NOMO-1 treated with DMSO at 0.1 percent for 48 hours (cell line): ENCODE results near the gene C18orf63.
"Not testable (repeated sequence)": the region's sequence is repeated elsewhere in the genome, so short reads cannot be mapped to it uniquely, and the experiment has no call there.

Experiments used
- DNase-seq: peaks from one replicate; lab custom pipeline; 2025; ENCODE audit not compliant: unreplicated experiment; lab: John Stamatoyannopoulos, UW

Gene C18orf63

GRCh38 chr18:74286106-74286855, 29.4 kb upstream of the C18orf63 start:
- DNase-seq, result no peak

DNA sequence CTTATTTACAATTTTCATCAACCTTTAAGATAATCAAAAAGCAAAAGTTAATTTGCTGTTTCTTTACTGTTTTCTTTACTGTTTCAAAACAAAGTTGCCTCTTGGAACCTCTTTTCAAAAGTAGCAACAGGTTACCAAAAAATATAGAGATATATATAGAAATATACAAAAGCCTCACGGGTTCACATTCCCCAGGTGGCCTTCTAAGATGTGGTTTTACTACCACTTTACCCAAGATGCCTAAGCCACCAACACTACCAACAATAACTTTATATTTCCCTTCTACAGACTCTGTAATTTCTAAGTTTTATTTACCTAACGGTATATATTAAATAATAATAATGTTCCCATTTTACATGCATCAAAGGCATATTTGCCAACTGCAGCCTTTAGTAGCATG, 28.8 kb upstream of the C18orf63 start:
- DNase-seq, result no peak

GRCh38 chr18:74288041-74288440, 27.6 kb upstream of the C18orf63 start:
- DNase-seq, result no peak

DNA sequence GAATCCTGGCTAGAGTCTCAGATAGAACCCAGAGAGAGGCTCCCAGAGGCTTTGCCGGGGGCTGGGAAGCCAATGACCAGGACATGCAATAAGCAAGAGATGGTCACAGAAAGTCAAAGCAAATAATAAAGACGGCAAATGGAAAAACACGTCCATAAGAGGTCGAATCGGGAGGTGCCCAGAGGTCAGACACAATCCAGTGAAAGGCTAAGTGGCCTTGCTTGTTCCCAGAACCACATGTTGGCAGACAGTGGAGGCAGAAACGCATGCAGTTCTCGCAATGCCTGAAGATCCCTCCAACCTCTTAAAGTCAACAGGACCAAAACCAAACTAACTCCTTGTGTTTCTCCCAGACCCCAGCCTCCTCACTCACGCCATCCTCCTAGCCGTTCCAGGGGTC, 26.9 kb upstream of the C18orf63 start:
- DNase-seq, result no peak

DNA sequence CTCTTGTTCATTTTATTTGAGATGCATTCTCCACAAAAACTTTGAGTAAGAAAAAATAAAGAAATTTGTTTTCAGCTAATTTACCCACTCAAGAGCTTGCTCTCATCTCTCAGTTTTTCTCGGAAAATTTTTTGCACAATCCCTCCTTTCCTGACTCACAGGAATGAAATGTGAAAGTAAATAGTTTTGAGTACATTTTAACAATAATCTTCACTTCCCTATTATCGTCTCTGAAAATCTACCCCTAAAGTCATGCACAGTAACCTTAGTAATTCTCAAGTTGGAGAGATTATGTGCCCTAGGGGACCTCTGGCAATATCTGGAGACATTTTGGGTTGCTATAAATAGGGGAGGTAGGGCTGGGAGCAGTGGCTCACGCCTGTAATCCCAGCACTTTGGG, 26.5 kb upstream of the C18orf63 start:
- DNase-seq, result peak; percentile 25

DNA sequence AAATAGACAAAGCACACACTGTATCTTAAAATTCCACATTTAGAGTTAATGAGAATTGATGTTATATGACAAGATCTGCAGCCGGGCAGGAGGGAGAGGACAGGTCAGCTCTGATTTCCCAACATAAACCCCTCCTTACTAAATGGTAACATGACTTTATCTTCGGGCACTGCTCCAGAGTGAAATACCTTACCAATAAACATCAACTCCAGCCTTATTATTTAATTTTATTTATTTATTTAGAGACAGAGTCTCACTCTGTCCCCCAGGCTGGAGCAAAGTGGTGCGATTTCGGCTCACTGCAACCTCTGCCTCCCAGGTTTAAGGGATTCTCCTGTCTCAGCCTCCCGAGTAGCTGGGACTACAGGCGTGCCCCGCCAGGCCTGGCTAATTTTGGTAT, 25.6 kb upstream of the C18orf63 start:
- no peak for DNase-seq

DNA sequence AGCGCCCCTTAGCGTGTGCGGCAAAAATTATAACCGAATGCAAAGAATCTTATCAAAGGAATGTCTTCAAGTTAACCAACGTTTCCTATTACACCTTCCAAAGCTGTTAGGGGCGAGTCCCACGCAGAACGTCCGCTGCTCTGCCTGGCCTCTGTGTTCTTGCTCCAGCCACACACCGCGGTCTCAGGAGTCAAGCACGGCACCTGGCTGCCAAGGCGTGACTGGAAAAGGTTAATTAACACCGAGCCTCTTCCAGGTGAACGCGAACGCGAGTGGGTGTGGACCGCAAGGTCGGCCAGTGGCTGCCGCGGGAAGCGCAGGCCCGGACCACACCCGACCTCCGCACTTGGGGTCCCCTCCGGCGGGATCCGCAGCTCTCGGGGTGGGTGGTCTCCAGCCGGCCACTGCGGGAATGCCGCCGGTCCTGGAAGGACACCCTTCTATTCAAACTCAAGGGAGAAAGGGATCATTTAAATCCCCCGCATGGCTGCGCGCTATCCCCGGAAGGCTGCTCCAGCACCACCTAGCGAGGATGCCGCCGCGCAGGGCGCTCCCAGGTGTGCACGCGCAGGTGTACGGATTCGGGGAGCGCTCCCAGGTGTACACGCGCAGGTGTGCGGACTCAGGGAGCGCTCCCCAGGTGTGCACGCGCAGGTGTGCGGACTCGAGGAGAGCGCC, 24.7 kb upstream of the C18orf63 start:
- no peak for DNase-seq

DNA sequence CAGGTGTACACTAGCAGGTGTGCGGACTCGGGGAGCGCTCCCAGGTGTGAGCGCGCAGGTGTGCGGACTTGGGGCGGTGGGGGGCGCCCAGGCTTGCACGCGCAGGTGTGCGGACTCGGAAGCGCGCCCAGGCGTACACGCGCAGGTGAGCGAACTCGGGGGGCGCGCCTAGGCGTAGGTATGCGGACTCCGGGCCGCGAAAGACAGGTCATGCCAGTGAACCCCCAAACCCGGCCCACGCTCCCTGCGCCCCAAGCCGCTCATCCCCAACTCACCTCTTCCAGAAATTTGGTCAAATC, 24.2 kb upstream of the C18orf63 start:
- DNase-seq, result no peak

DNA sequence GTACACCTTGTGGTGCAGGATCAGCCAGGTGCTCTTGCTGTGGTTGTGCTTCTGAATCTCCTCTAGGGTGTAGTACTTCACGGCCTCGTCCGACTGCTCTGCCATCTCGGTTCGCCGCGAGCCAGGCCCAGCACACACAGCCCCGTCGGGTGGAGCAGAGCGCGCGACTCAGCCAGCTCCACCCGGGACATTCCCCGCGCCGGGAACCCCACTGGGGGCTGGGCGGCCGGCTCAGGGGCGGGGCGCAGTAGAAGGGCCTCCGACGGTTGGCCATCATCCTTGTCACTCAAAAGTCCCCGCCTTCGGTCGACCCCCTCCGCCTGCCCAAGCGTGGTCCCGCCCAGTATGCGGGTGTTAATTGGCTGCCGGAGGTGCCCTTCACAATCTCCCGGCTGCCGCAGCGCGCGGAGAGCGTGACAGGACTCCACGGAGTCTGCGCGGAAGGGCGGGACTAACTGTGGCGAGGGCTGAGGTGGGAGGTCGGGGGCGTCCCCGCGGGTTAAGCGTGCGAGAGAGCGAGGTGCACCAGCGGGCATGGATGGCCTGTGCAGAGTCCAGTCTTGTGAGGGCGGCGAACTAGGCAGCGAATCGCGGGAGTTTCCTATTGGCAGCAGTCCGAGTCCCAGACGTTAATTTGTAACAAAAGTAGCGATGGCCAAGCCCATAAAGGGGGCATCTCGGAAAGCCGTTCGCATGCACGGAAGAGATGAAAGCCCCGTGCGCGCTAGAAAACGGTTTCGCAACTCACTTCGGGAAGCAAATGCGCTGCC, 23.7 kb upstream of the C18orf63 start, which contains the start of gene CYB5A:
Gene CYB5A (minus strand): TSS at position 193 of the 770 bp plus-strand sequence. CDS start 88 bp downstream, at position 105.
- peak; percentile 90 for DNase-seq

GRCh38 chr18:74292541-74292858, 23.1 kb upstream of the C18orf63 start:
- DNase-seq, result no peak

DNA sequence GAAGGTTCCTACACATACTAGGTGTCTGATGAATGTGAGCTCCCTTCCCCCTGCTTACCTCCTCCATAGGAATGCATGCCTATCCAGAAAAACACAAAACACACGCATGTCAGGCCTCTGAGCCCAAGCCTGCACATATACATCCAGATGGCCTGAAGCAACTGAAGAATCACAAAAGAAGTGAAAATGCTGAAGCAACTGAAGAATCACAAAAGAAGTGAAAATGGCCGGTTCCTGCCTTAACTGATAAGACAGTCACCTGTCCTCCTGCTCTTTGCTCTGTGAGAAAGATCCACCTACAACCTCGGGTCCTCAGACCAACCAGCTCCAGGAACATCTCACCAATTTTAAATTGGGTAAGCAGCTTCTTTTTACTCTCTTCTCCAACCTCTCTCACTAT, 22.7 kb upstream of the C18orf63 start:
- DNase-seq, result not testable (repeated sequence)

DNA sequence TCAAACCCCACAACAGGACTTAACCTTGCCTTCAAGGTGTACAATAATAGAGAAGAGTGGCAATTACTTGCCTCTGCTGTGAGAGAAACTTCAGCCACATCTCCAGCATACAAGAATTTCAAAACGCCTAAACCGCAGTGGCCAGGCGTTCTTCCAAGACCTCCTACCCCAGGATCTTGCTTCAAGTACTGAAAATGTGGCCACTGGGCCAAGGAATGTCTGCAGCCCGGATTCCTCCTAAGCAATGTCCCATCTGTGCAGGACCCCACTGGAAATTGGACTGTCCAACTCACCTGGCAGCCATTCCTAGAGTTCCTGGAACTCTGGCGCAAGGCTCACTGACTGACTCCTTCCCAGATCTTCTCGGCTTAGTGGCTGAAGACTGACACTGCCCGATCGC, 21.1 kb upstream of the C18orf63 start:
- DNase-seq, result no peak

DNA sequence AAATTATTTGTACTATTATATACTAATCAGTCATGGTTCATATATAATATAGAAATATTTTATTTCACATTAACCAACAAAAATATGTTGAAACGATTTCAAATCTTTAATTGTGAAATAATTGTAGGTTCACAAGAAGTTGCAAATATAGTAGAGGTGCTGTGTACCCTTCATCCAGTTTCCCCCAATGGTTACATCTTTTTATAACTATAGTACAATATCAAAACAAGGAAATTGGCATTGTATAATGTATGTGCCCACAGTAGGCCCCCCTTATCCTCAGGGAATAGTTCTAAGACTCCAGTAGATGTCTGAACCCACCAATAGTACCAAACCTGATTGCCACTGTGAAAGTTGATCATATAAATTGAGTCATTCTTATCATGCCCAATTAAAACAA, 16.5 kb upstream of the C18orf63 start:
- no peak for DNase-seq

DNA sequence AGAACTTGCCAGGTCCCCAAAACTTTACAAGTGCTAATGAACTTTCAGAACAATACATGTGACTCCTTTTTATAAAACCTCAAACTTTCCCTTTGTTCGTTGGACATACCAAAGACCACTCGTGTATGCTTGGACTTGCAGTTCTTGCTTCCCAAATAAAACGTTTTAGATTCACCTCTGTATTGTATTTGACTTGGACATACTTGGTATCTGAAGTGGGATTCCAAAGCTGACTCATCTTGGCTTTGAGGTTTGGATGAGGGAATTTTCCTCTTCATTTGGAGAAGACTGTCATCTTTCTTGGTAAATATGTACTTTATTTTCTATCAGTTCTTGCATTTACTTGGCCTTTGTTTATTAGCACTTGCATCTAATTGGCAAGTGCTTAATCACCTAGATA, 15.9 kb upstream of the C18orf63 start:
- DNase-seq, result no peak

- DNase-seq, result no peak
These were observed 12.3 kb upstream of the C18orf63 start for GRCh38 chr18:74303306-74303705.

DNA sequence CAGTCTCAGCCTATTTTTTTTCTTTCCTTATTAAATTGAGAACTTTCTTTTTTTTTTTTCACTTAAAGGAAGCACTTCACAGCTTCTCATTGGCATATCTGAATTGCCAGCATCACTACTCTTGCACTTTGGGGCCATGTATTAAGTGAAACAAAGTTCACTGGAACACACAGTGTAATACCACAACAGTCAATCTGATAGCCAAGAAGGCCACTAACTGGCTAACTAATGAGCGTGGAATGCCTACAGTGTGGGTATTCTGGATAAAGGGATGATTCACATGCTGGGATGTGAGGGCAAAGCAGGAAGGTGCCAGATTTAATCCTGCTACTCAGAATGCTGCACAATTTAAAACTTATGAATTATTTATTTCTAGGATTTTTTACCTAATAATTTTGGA, 11.7 kb upstream of the C18orf63 start:
- DNase-seq, result no peak

DNA sequence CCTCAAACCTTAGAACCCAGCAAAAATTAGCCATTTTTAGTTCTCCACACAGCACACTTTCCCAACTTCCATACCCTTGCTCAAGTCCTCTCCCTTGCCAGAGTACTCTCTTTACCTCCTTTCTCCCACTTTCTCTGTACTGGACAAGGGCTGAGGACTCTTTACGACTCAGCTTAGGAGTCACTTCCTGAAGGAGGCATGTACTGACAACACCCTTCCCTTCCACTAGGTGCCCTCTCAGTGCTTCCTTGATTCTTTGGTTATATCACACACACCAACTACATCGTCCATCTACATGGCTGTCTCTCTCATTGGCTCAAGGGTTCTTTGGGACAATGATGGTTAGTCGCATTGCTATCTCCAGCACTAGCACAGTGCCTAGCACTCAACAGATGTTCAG, 5.2 kb upstream of the C18orf63 start:
- peak; percentile 57 for DNase-seq

DNA sequence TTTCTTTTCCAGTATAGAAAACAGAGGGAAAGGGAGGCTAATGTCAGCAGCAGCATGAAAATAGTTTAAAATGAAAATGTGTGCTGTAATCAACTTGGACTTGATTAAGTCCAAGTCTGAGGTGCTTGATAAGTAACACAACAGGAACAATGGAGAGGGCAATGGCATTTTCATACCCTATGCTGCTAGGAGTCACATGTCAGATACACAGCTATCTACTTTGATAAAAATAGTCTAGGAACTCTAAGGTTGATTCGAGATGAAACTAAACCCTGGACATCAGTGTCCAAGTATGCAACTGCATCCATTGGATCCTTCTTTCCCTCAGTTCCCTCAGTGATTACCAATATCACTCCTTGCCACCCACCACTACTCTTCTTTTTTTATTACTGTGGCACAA, 4.6 kb upstream of the C18orf63 start:
- no peak for DNase-seq

DNA sequence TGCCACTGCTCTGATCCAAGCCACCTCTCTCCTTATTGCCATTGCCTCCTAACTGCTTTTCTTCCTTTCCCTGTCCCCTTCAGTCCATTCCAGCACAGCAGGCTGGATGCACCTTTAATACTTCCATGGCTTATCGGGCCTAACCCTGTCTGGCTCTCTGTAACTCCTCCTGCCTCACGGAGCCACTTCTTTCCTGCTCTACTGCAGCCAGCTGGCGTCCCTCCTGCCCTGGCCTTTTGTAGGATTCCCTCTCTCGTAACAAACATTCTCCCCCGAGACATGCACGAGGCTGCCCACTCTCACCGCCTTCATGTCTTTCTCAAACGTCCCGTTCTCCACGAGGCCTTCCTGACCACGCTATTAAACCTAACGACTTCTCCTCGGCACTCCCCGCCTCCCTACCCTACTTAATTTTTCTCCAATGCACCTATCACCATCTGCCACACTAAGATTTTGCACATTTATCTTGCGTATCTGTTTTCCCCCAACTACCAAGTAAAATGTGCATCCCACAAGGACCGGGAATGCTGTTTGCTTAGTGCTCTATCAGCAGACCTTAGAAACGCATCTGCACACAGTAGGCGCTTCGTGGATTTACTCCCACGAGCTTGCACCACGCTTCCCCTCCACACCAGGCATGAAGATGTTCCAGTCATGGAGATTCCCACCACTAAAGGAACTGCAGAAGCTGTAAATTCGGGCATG, 728 bp upstream of the C18orf63 start:
- no peak for DNase-seq

DNA sequence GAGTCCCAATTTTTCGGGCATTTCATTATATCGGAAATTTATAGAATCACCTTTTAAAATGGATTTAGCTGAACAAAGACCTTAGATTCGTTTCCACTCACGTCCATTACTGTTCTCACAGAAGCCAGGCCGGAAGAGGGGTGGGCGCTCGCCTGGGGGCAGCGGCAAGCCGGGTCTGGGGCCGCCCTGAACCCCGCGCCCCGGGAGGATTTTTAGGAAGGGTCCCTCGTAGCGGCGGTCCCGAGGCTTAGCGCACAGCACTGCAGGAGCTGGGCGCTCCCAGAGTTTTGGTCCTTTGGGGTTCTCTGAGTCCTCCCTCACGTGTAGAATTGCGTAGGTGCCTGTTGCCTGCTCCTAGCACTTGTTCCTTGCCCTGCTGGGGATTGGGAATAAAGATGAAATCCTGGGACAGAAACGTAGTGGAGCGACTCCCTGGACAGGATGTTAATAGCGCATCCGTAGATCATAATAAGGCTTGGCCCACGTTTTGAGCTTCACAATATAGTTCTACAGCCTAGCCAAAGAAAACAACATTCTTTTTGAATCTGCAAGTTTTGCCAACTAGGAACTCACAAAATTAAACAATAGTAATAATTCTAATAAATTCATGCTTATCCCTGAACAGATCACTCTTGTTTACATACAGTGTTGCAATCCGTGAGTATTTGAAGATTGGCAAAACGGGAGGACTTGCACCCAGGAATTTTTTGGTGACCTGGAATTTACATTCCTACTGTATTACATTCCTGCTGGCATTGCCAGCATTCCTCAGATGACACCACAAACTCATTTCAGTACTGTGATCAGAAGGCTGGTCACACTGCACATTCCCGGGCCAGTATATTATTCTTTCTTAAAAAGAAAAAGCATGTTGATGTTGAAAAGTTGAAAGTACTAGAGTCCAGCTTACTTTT, 875 bp downstream of the C18orf63 start:
- DNase-seq, result no peak

DNA sequence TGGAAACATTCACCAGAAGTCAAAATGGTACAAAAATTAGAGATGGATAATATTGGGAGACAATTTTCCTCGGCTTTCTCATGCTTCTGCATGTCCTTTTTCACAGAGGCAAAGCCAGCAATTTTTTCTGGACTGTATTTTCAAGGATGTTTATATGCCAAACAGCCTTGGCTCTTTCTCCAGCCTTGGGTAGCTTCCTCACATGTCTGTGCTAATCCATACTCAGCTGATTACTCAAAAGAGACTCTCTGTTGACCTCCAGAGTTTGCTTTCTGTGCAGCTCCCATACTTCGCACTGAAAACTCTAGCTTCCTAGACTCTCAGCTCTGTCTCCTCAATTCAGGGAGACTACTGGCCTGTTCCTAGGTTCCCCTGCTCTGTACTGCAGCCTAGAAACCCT, 10.6 kb downstream of the C18orf63 start:
- DNase-seq, result no peak
